ENCODE data around the gene OCA2.

DNA sequence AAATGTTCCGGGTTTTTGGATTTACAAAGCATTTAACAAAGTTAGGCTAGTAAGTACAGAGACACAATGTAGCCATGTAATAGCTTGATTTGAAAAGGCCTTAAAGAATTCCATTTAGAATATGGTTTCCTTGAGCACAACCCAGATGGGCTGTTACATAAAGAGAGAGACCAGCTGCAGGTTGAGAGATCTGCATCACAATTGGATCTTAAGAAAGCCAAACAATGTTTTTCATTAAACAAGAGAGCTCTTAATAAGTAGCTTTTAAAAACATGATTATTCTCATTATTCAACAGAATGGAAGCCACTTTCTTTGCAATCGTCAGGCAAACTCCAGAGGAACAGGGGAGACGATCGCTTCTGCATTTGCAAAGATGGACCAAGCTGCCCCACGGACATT is 300.3 kb downstream of the OCA2 start:
- TF ChIP-seq, protein P1, sequence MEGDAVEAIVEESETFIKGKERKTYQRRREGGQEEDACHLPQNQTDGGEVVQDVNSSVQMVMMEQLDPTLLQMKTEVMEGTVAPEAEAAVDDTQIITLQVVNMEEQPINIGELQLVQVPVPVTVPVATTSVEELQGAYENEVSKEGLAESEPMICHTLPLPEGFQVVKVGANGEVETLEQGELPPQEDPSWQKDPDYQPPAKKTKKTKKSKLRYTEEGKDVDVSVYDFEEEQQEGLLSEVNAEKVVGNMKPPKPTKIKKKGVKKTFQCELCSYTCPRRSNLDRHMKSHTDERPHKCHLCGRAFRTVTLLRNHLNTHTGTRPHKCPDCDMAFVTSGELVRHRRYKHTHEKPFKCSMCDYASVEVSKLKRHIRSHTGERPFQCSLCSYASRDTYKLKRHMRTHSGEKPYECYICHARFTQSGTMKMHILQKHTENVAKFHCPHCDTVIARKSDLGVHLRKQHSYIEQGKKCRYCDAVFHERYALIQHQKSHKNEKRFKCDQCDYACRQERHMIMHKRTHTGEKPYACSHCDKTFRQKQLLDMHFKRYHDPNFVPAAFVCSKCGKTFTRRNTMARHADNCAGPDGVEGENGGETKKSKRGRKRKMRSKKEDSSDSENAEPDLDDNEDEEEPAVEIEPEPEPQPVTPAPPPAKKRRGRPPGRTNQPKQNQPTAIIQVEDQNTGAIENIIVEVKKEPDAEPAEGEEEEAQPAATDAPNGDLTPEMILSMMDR (optimal IDR thresholded peaks at IDR 0.05 in 1 of 3, IDR thresholded peaks at IDR 0.05 in 1 of 3, conservative IDR thresholded peaks at IDR 0.05 in 1 of 3; ENCODE audit: extremely low read depth in 1 of 3, insufficient read depth in 2 of 3, low read length in 3 of 3): no peak
- no peak for TF ChIP-seq EZH2 (IDR thresholded peaks at IDR 0.05; ENCODE audit: low read length)
